H1 (cell line): Measurements from ENCODE around the gene SCGB1A1. TPM values are rescaled to one million over a fixed set of nuclear protein-coding genes. Genes with fewer than 3 reads are reported as not detected.

ENCODE experiments used
- CTCF ChIA-PET: fragments of 300-600 bp; sonication (Branson Sonifier 250); formaldehyde crosslinking; loops from one replicate; lab custom pipeline; 2021; ENCODE audit not compliant: partially characterized antibody; lab: Charles Lee
- POLR2A ChIA-PET: fragments of 300-600 bp; sonication (Branson Sonifier 250); formaldehyde crosslinking; loops from one replicate; lab custom pipeline; 2021; ENCODE audit warnings: inconsistent platforms; ENCODE audit not compliant: partially characterized antibody; lab: Charles Lee
- DNase-seq, 2 experiments: peaks; one replicate each; pipeline versions ENCODE4 v3.0.0 to v3.0.0-alpha.2; 2010 to 2022; ENCODE audit warnings: low spot score in 2 of 2, low read depth in 1 of 2, mixed read lengths in 1 of 2
- FAIRE-seq: peaks from 2 replicates; lab custom pipeline; 2011; peaks lifted over from hg19 to GRCh38; lab: Jason Lieb, UNC
- H2AFZ ChIP-seq: 2 replicates; pipeline ENCODE4 v1.8.1; 2012; ENCODE audit warnings: low read length, inconsistent platforms
- H2AK5ac ChIP-seq: 2 replicates; pipeline ENCODE4 v1.6.1; 2013; ENCODE audit warnings: low read depth, low read length
- H2BK120ac ChIP-seq: replicated peaks from 2 replicates; pipeline ENCODE3; 2013; ENCODE audit warnings: low read depth, low read length, inconsistent platforms
- H2BK12ac ChIP-seq: 2 replicates; pipeline ENCODE4 v1.6.1; 2013; ENCODE audit warnings: low read depth, low read length
- H2BK15ac ChIP-seq: 2 replicates; pipeline ENCODE4 v1.6.1; 2013; ENCODE audit warnings: low read length
- H2BK20ac ChIP-seq: 2 replicates; pipeline ENCODE4 v1.6.1; 2013; ENCODE audit warnings: low read length
- H2BK5ac ChIP-seq: 2 replicates; pipeline ENCODE4 v1.6.1; 2013; ENCODE audit warnings: low read depth, low read length
- H3K14ac ChIP-seq: 2 replicates; pipeline ENCODE4 v1.6.1; 2013; ENCODE audit warnings: inconsistent platforms; ENCODE audit not compliant: insufficient read length
- H3K18ac ChIP-seq: 2 replicates; pipeline ENCODE4 v1.6.1; 2013; ENCODE audit warnings: low read length; ENCODE audit errors: extremely low read depth
- H3K23ac ChIP-seq: 2 replicates; pipeline ENCODE4 v1.6.1; 2013; ENCODE audit warnings: inconsistent platforms; ENCODE audit not compliant: insufficient read length
- H3K23me2 ChIP-seq: 2 replicates; pipeline ENCODE4 v1.6.1; 2013; ENCODE audit warnings: low read depth, low read length
- H3K27ac ChIP-seq: 2 replicates; pipeline ENCODE4 v1.6.1; 2011; ENCODE audit warnings: low read depth, low read length, inconsistent platforms
- H3K27me3 ChIP-seq, 4 experiments: replicated peaks in 1 of 4; 1 replicate in 1 of 4; 2 replicates in 3 of 4; pipeline versions ENCODE4 v1.6.1 to v1.8.1; 2011 to 2013; ENCODE audit warnings: low read length in 3 of 4, mild to moderate bottlenecking in 3 of 4, inconsistent platforms in 2 of 4, mixed read lengths in 2 of 4, moderate library complexity in 1 of 4; ENCODE audit not compliant: control insufficient read depth in 3 of 4, insufficient read depth in 3 of 4; ENCODE audit errors: extremely low read depth in 1 of 4
- H3K36me3 ChIP-seq, 4 experiments: 2 replicates each; pipeline versions ENCODE4 v1.6.1 to v1.8.1; 2011 to 2013; ENCODE audit warnings: mild to moderate bottlenecking in 4 of 4, low read length in 3 of 4, moderate library complexity in 2 of 4, control low read depth in 1 of 4, inconsistent platforms in 1 of 4; ENCODE audit not compliant: insufficient read depth in 4 of 4, control insufficient read depth in 2 of 4
- H3K4ac ChIP-seq: replicated peaks from 2 replicates; pipeline ENCODE3; 2013; ENCODE audit warnings: low read length, low read depth, mixed read lengths, inconsistent platforms; ENCODE audit not compliant: insufficient read length
- H3K4me1 ChIP-seq, 4 experiments: replicated peaks in 1 of 4; 1 replicate in 1 of 4; 2 replicates in 3 of 4; pipeline versions ENCODE4 v1.6.1 to v1.8.1; 2011 to 2013; ENCODE audit warnings: low read length in 3 of 4, inconsistent platforms in 2 of 4, mixed read lengths in 1 of 4; ENCODE audit not compliant: insufficient read depth in 4 of 4, control insufficient read depth in 3 of 4
- H3K4me2 ChIP-seq, 2 experiments: 2 replicates each; pipeline versions ENCODE4 v1.6.1 to v1.8.1; 2011 to 2013; ENCODE audit warnings: low read depth in 2 of 2, low read length in 2 of 2, control low read depth in 1 of 2, inconsistent platforms in 1 of 2, mild to moderate bottlenecking in 1 of 2; ENCODE audit not compliant: insufficient read depth in 1 of 2
- H3K4me3 ChIP-seq, 4 experiments: fragments of 200-600, 300-600 bp in 1 of 4; sonication (generic), shearing (Covaris generic), sonication (Bioruptor Twin) in 1 of 4; 2 replicates each; pipeline versions ENCODE4 v1.5.1 to v1.8.1; 2011 to 2016; ENCODE audit warnings: low read length in 4 of 4, low read depth in 3 of 4, control low read depth in 2 of 4, inconsistent platforms in 2 of 4, mild to moderate bottlenecking in 2 of 4, mixed read lengths in 1 of 4, moderate library complexity in 1 of 4; ENCODE audit not compliant: insufficient read depth in 2 of 4; ENCODE audit errors: extremely low read depth in 1 of 4
- H3K56ac ChIP-seq: replicated peaks from 2 replicates; pipeline ENCODE3; 2013; ENCODE audit warnings: low read depth, mild to moderate bottlenecking, mixed read lengths, low read length, inconsistent platforms; ENCODE audit not compliant: insufficient read length
- H3K79me1 ChIP-seq: 2 replicates; pipeline ENCODE4 v1.6.1; 2013; ENCODE audit warnings: low read depth, low read length, control low read depth
- H3K79me2 ChIP-seq, 2 experiments: 2 replicates each; pipeline versions ENCODE4 v1.6.1 to v1.8.1; 2012 to 2013; ENCODE audit warnings: low read length in 2 of 2, mild to moderate bottlenecking in 2 of 2, inconsistent platforms in 1 of 2; ENCODE audit not compliant: insufficient read depth in 2 of 2, control insufficient read depth in 1 of 2
- H3K9ac ChIP-seq, 4 experiments: replicated peaks in 1 of 4; 1 replicate in 1 of 4; 2 replicates in 3 of 4; pipeline versions ENCODE4 v1.6.1 to v1.8.1; 2011 to 2013; ENCODE audit warnings: low read depth in 3 of 4, low read length in 3 of 4, control low read depth in 2 of 4, mild to moderate bottlenecking in 2 of 4, moderate library complexity in 2 of 4, inconsistent platforms in 1 of 4; ENCODE audit errors: extremely low read depth in 1 of 4
- H3K9me3 ChIP-seq, 2 experiments: 2 replicates each; pipeline versions ENCODE4 v1.6.1 to v1.8.1; 2012 to 2013; ENCODE audit warnings: mild to moderate bottlenecking in 2 of 2, moderate library complexity in 2 of 2, control low read depth in 1 of 2, inconsistent platforms in 1 of 2, low read depth in 1 of 2, low read length in 1 of 2, mixed read lengths in 1 of 2; ENCODE audit not compliant: insufficient read depth in 2 of 2
- H4K20me1 ChIP-seq, 2 experiments: replicated peaks in 1 of 2; 2 replicates each; pipeline versions ENCODE3 to v1.8.1; 2011 to 2013; ENCODE audit warnings: inconsistent platforms in 2 of 2, low read length in 2 of 2, mild to moderate bottlenecking in 1 of 2; ENCODE audit not compliant: insufficient read depth in 2 of 2, control insufficient read depth in 1 of 2
- H4K5ac ChIP-seq: 2 replicates; pipeline ENCODE4 v1.6.1; 2013; ENCODE audit warnings: low read length, low read depth, mixed read lengths, inconsistent platforms; ENCODE audit not compliant: insufficient read length
- H4K8ac ChIP-seq: 2 replicates; pipeline ENCODE4 v1.8.0; 2013; ENCODE audit warnings: mild to moderate bottlenecking, moderate library complexity, low read length, inconsistent platforms; ENCODE audit not compliant: insufficient read depth; ENCODE audit errors: extremely low read depth
- H4K91ac ChIP-seq: replicated peaks from 2 replicates; pipeline ENCODE3; 2013; ENCODE audit warnings: low read length, mixed read lengths, inconsistent platforms; ENCODE audit not compliant: insufficient read length
- EZH2 ChIP-seq: fragments of 200-600 bp; sonication (generic); IDR thresholded peaks from 2 replicates; pipeline ENCODE4 v1.7.1; 2012; ENCODE audit warnings: low read depth, mild to moderate bottlenecking, moderate library complexity, low read length, inconsistent platforms; ENCODE audit not compliant: severe bottlenecking
- FOSL1 ChIP-seq: IDR thresholded peaks from 2 replicates; pipeline ENCODE4 v1.6.1; 2011; ENCODE audit warnings: mild to moderate bottlenecking, low read depth, low read length, moderate library complexity; ENCODE audit not compliant: insufficient read depth
- WGBS, 2 experiments: shearing (Covaris generic) in 1 of 2; methylation state at CpG; one replicate each; pipeline versions ENCODE4 v1.1.6 to v1.1.7; 2013 to 2015; ENCODE audit warnings: low lambda C conversion rate in 2 of 2, mixed read lengths in 2 of 2, inconsistent platforms in 1 of 2, low coverage in 1 of 2, missing lambda C conversion rate in 1 of 2; ENCODE audit not compliant: insufficient replicate concordance in 2 of 2, insufficient coverage in 1 of 2, insufficient read length in 1 of 2; ENCODE audit errors: extremely low coverage in 1 of 2, missing lambda C conversion rate in 1 of 2; 5-methylcytosine and 5-hydroxymethylcytosine counted together
- polyA plus RNA-seq, 7 experiments: library from polyadenylated mRNA; depleted of rRNA in 3 of 7; stranded (reverse) in 5 of 7; unstranded in 2 of 7; fragments of >200 nt in 5 of 7; fragments of 200-250 nt in 2 of 7; gene quantifications; 1 replicate in 5 of 7; 2 replicates in 1 of 7; 4 replicates in 1 of 7; pipeline versions ENCODE4 v1.2.1 to v1.2.3, GENCODE V29; 2011 to 2013; ENCODE audit warnings: missing spikeins in 2 of 7, mixed read lengths in 2 of 7
- total RNA-seq: library from RNA; stranded (reverse); fragmentation: NEBNext Ultra II Directional; extraction: Animal tissue kit (Norgen Biotek cat#: 25700); gene quantifications from 2 replicates; pipeline ENCODE4 v1.2.1, GENCODE V29; 2021

SCGB1A1 gene
- total and polyA plus RNA-seq, 2 of the 8 experiments (the other 6 are each of a cell fraction or from before 2014, with no cell fraction given) = not detected

- no peak overlapping the region for H2BK12ac ChIP-seq
- ChIA-PET POLR2A (interaction anchor here (1.3 kb wide), 1 partner anchor 173 kb away, joined by 3 read pairs; no protein-coding TSS in a partner anchor), CTCF (interaction anchor here (0.6 to 9.5 kb wide), 11 partner anchors 7 to 192 kb away, joined by 3 to 56 read pairs (median 3); partner anchors contain the start of gene TUT1)
- no peak overlapping the region for H3K4me3 ChIP-seq
- no peak overlapping the region for H2BK20ac ChIP-seq
- no peak overlapping the region for H4K5ac ChIP-seq
- 0 out of 7 replicates have a peak, but pooled peaks cover 0 to 2% (median 0%) of the 10 kb centered on the region in 4 experiments for H3K27me3 ChIP-seq
- H2BK5ac ChIP-seq = no peak overlapping the region
- H2AK5ac ChIP-seq = 0 out of 2 replicates have a peak overlapping the region, but pooled peaks have one; percentile 34
- H3K4me2 ChIP-seq = no peak overlapping the region
- no peak overlapping the region for H4K91ac ChIP-seq
- H3K56ac ChIP-seq = no peak overlapping the region
- no peak overlapping the region for H3K9ac ChIP-seq
- H4K8ac ChIP-seq = no peak overlapping the region
- H3K36me3 ChIP-seq = no peaks in the 10 kb centered on the region
- WGBS, 2 experiments = 79% methylated on average over 10 of the region's 10 CpGs; no CpG with 5 or more reads in 1 of the 2 experiments
- H3K9me3 ChIP-seq = no peaks in the 10 kb centered on the region
- H3K4me1 ChIP-seq = peaks cover 3 to 26% (median 5%) of the 10 kb centered on the region in 4 experiments; a peak in 6 of 7 replicates
- H2BK15ac ChIP-seq = no peak overlapping the region
- no peak overlapping the region for H3K27ac ChIP-seq
- no peaks in the 10 kb centered on the region; the same call in 1 of the 2 replicates for H3K23me2 ChIP-seq
- H3K4ac ChIP-seq = no peak overlapping the region
- H4K20me1 ChIP-seq = no peaks in the 10 kb centered on the region
- no peak overlapping the region for H2AFZ ChIP-seq
- FAIRE-seq = no peak
- no peak overlapping the region for H3K23ac ChIP-seq
- no peaks in the 10 kb centered on the region for H3K79me2 ChIP-seq
- TF ChIP-seq EZH2 = no peak
- 0 out of 2 replicates have a peak, but pooled peaks have one; percentile 45 for TF ChIP-seq FOSL1
- no peak overlapping the region for H3K14ac ChIP-seq
- no peak for DNase-seq
- H2BK120ac ChIP-seq = no peak overlapping the region
- no peaks in the 10 kb centered on the region for H3K79me1 ChIP-seq
- no peak overlapping the region; the same call in 1 of the 2 replicates for H3K18ac ChIP-seq
These were observed 19.5 kb upstream of the SCGB1A1 start for GRCh38 chr11:62399172-62399877.
